ENCODE results near the gene CLIP4. TPM values are rescaled to one million over a fixed set of nuclear protein-coding genes. Genes with fewer than 3 reads are reported as not detected.

CLIP4 gene
- total RNA-seq, 1 donor: 107 TPM

GRCh38 chr2:29129586-29130281 is 14.5 kb downstream of the CLIP4 start:
- H3K4me3 ChIP-seq (ENCODE audit: low read depth, low read length): no peak overlapping the region
- DNase-seq (ENCODE audit: low read depth): no peak
- TF ChIP-seq CTCF (IDR thresholded peaks at IDR 0.05; ENCODE audit: insufficient read depth, low read depth, low read length): no peak

- peak; percentile 82 for DNase-seq (ENCODE audit: low read depth)
- no peak for TF ChIP-seq CTCF (IDR thresholded peaks at IDR 0.05; ENCODE audit: insufficient read depth, low read depth, low read length)
- H3K4me3 ChIP-seq (ENCODE audit: low read depth, low read length): no peak overlapping the region
Measured at GRCh38 chr2:29130295-29130694, 15.1 kb downstream of the CLIP4 start.

DNA sequence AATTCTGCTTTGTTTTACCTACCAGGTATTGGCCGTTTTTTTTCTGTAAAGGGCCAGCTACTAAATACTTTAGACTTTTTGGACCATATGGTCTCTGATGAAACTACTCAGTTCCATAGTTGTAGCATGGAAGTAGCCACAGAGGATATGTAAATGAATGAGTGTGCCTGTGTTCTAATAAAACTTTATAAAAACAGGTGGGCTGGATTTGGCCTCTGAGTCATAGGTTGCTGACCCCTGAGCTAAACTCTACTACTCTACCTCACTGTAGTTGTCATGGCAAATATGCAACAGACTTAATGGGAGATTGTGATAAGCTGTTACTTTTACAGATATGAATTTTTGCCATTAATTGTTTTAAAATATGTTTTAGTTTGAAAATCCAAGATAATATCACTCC is 19.7 kb downstream of the CLIP4 start:
- no peak overlapping the region for H3K4me3 ChIP-seq (ENCODE audit: low read depth, low read length)
- DNase-seq (ENCODE audit: low read depth): no peak
- no peak for TF ChIP-seq CTCF (IDR thresholded peaks at IDR 0.05; ENCODE audit: insufficient read depth, low read depth, low read length)

GRCh38 chr2:29139152-29139551 is 23.9 kb downstream of the CLIP4 start:
- peak; percentile 27 for DNase-seq (ENCODE audit: low read depth)
- no peak overlapping the region for H3K4me3 ChIP-seq (ENCODE audit: low read depth, low read length)
- no peak for TF ChIP-seq CTCF (IDR thresholded peaks at IDR 0.05; ENCODE audit: insufficient read depth, low read depth, low read length)

DNA sequence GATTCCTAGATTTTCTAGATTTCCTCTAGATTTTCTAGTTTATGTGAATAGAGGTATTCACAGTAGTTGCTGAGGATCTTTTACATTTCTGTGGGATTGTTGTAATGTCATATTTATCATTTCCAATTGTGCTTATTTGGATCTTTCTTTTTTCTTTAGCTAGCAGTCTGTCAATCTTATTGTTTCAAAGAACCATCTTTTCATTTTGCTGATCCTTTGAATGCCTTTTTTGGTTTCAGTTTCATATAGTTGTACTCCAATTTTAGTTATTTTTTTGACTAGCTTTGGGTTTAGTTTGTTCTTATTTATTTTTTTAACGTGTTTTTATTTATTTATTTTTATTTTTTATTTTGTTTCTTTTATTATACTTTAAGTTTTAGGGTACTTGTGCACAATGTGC is 24.5 kb downstream of the CLIP4 start:
- no peak for DNase-seq (ENCODE audit: low read depth)
- no peak for TF ChIP-seq CTCF (IDR thresholded peaks at IDR 0.05; ENCODE audit: insufficient read depth, low read depth, low read length)

GRCh38 chr2:29143657-29144056 is 28.4 kb downstream of the CLIP4 start:
- H3K4me3 ChIP-seq (ENCODE audit: low read depth, low read length): no peak overlapping the region
- no peak for DNase-seq (ENCODE audit: low read depth)
- no peak for TF ChIP-seq CTCF (IDR thresholded peaks at IDR 0.05; ENCODE audit: insufficient read depth, low read depth, low read length)

More for the DNA sequence above, 24.5 kb downstream of the CLIP4 start:
- H3K4me3 ChIP-seq (ENCODE audit: low read depth, low read length): no peak overlapping the region

- no peak overlapping the region for H3K4me3 ChIP-seq (ENCODE audit: low read depth, low read length)
- no peak for DNase-seq (ENCODE audit: low read depth)
- no peak for TF ChIP-seq CTCF (IDR thresholded peaks at IDR 0.05; ENCODE audit: insufficient read depth, low read depth, low read length)
Measured at GRCh38 chr2:29146197-29146596, 31.0 kb downstream of the CLIP4 start.

Measured in fibroblast of villous mesenchyme (primary cell).